ENCODE measurements around the gene NAXD.

NAXD gene

DNA sequence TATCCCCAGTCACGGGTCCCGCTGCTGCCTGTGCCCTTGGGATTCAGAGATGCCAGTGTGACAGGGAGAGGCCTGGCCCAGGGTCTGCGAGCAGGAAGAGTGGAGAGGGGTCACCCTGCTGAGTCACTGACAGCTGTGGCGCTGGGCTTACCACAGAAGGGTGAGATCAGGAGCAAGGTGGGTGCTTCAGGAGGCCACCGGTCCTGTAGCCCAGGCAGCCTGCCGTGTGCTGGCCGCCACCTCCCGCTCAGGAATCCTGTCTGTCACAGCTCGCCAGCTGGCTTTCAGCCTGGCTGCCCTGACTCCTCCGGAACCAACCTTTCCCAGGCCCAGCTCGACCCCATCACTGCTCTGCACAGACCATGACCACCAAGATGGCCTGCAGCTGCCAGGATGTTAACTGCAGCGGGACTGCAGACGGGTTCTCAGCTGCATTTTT, 25.3 kb downstream of the NAXD start:
- peak; percentile 9; the same call in 2 of the 3 replicates for ATAC-seq

DNA sequence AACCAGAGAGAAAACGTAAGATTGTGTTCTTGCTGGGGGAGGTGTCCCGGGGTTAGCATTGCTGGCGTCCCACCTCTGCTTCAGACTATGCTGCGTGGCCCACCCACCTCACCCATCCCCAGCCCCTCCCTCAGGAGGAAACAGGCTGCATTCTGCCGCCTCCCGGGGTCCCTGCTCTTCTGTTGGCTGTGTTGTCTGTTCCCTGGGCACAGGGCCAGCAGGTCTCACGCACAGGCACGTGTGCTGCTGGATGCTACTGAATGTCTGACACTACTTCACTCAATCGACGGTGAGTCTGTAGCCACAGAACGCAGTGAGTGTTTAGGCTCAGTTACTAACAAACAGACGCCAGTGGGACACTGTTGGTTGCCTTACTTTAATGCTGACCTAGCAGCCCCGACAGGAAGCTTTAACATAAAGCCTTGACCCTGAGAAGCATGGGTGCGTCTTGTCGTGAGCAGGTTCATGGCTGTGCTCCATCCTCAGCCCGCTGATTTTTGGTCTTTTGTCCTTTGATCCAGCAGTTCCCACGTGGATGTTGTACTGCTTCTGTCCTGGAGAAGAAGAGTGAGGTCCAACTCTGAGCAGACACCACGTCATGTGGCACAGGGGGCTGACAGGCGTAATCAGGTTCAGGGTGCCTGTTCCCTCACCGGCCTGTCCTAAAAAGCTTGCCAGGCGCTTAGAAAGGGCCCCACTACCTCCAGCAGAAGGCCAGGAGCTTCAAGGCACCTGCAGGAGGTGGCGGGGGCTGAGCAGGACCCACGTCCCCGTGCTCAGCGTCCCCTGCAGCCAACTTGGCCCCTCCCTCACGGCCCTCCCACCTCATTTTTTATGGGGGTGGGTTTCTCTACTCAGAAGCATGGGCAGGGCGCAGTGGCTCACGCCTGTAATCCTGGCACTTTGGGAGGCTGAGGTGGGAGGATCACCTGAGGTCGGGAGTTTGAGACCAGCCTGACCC, 26.0 kb downstream of the NAXD start:
- no peak for TF ChIP-seq BACH2 (CRISPR knock-in tag; IDR thresholded peaks at IDR 0.05; ENCODE audit: borderline replicate concordance)
- TF ChIP-seq ZNF565 (CRISPR knock-in tag; conservative IDR thresholded peaks at IDR 0.05; ENCODE audit: low read depth) = no peak
- TF ChIP-seq ZC3H10 (CRISPR knock-in tag; IDR thresholded peaks at IDR 0.05) = no peak
- no peak for TF ChIP-seq OSR1 (CRISPR knock-in tag; IDR thresholded peaks at IDR 0.05)
- no peak for TF ChIP-seq TCF4 (CRISPR knock-in tag; IDR thresholded peaks at IDR 0.05; ENCODE audit: borderline replicate concordance)
- TF ChIP-seq ESRRG (CRISPR knock-in tag; IDR thresholded peaks at IDR 0.05) = no peak
- no peak for ATAC-seq

More for the DNA sequence above, 25.3 kb downstream of the NAXD start:
- no peak for TF ChIP-seq CSRNP3 (CRISPR knock-in tag; IDR thresholded peaks at IDR 0.05)
- no peak for TF ChIP-seq ZFP3 (CRISPR knock-in tag; IDR thresholded peaks at IDR 0.05)
- TF ChIP-seq ISL1 (CRISPR knock-in tag; IDR thresholded peaks at IDR 0.05) = no peak
- TF ChIP-seq, protein P1, sequence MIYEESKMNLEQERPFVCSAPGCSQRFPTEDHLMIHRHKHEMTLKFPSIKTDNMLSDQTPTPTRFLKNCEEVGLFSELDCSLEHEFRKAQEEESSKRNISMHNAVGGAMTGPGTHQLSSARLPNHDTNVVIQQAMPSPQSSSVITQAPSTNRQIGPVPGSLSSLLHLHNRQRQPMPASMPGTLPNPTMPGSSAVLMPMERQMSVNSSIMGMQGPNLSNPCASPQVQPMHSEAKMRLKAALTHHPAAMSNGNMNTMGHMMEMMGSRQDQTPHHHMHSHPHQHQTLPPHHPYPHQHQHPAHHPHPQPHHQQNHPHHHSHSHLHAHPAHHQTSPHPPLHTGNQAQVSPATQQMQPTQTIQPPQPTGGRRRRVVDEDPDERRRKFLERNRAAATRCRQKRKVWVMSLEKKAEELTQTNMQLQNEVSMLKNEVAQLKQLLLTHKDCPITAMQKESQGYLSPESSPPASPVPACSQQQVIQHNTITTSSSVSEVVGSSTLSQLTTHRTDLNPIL (CRISPR knock-in tag; IDR thresholded peaks at IDR 0.05; ENCODE audit: low read depth) = no peak
- no peak for TF ChIP-seq BACH2 (CRISPR knock-in tag; IDR thresholded peaks at IDR 0.05; ENCODE audit: borderline replicate concordance)
- no peak for TF ChIP-seq ZC3H10 (CRISPR knock-in tag; IDR thresholded peaks at IDR 0.05)
- no peak for TF ChIP-seq ZNF70 (CRISPR knock-in tag; IDR thresholded peaks at IDR 0.05)
- no peak for TF ChIP-seq PPARA (CRISPR knock-in tag; IDR thresholded peaks at IDR 0.05; ENCODE audit: borderline replicate concordance)
- TF ChIP-seq ZFP30 (CRISPR knock-in tag; IDR thresholded peaks at IDR 0.05) = no peak
- TF ChIP-seq TOX (CRISPR knock-in tag; IDR thresholded peaks at IDR 0.05; ENCODE audit: borderline replicate concordance) = no peak
- no peak for TF ChIP-seq POU6F1 (CRISPR knock-in tag; IDR thresholded peaks at IDR 0.05; ENCODE audit: borderline replicate concordance, low read depth)
- no peak for TF ChIP-seq GLIS3 (CRISPR knock-in tag; IDR thresholded peaks at IDR 0.05)
- no peak for TF ChIP-seq RARB (CRISPR knock-in tag; IDR thresholded peaks at IDR 0.05)

DNA sequence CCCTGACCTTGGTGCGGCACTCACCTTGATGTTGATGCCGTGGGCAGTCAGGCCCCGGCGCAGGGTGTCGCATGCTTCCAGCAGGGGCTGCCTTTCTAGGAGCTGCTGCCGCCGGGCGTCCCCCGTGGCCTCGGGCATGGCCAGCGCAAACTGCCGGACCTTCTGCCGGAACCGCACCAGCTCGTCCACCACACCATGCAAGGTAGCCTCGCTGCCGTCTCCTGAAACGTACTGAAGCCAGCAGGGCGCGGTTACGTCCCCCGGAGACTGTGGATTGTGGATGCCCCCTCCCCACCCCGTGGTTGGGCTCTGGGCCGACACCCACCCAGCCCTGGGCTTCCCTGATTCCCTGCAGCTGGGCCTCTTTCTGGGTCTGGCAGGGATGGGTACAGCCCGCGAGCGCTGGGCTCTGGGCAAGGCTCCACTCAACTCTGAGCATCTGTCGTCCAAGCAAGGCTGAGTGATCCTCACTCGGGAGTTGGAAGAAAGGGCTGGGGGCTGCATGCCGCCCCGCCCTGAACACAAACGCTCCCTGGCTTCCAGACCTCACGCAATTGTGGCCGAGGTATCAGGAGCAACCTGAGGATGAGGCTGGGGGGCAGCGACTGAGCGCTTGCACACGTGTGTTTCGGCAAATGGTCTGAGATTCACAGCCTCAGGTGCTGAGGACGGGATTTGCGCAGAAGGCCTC, 27.1 kb downstream of the NAXD start:
- TF ChIP-seq ZC3H10 (CRISPR knock-in tag; IDR thresholded peaks at IDR 0.05) (no peak), TOX (CRISPR knock-in tag; IDR thresholded peaks at IDR 0.05; ENCODE audit: borderline replicate concordance) (no peak), CSDC2 (CRISPR knock-in tag; IDR thresholded peaks at IDR 0.05) (no peak), ZNF70 (CRISPR knock-in tag; IDR thresholded peaks at IDR 0.05) (no peak), ESRRG (CRISPR knock-in tag; IDR thresholded peaks at IDR 0.05) (no peak), GLIS3 (CRISPR knock-in tag; IDR thresholded peaks at IDR 0.05) (no peak), SNAI2 (CRISPR knock-in tag; IDR thresholded peaks at IDR 0.05) (no peak), CSRNP3 (CRISPR knock-in tag; IDR thresholded peaks at IDR 0.05) (no peak), ISL1 (CRISPR knock-in tag; IDR thresholded peaks at IDR 0.05) (no peak)
- TF ChIP-seq, protein P2, sequence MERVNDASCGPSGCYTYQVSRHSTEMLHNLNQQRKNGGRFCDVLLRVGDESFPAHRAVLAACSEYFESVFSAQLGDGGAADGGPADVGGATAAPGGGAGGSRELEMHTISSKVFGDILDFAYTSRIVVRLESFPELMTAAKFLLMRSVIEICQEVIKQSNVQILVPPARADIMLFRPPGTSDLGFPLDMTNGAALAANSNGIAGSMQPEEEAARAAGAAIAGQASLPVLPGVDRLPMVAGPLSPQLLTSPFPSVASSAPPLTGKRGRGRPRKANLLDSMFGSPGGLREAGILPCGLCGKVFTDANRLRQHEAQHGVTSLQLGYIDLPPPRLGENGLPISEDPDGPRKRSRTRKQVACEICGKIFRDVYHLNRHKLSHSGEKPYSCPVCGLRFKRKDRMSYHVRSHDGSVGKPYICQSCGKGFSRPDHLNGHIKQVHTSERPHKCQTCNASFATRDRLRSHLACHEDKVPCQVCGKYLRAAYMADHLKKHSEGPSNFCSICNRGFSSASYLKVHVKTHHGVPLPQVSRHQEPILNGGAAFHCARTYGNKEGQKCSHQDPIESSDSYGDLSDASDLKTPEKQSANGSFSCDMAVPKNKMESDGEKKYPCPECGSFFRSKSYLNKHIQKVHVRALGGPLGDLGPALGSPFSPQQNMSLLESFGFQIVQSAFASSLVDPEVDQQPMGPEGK (CRISPR knock-in tag; IDR thresholded peaks at IDR 0.05; ENCODE audit: borderline replicate concordance) = no peak
- no peak for ATAC-seq

Measured in SK-N-SH treated with all-trans-retinoic acid at 6 μM for 48 hours (cell line).